Transverse colon (tissue), 4 donors: Measurements from ENCODE around the gene DDX42. TPM values are rescaled to one million over a fixed set of nuclear protein-coding genes. Genes with fewer than 3 reads are reported as not detected.

ENCODE experiments used
- DNase-seq: peaks from one replicate; pipeline ENCODE4 v3.0.0-alpha.2; 2019
- H3K27ac ChIP-seq, 4 donors: fragments of 200-600 bp; sonication (generic); 2 replicates each; pipeline ENCODE4 v1.5.1; 2016 to 2018; ENCODE audit warnings: inconsistent platforms in 4 of 4
- H3K27me3 ChIP-seq: fragments of 200-600 bp; sonication (generic); 2 replicates; pipeline ENCODE4 v1.5.1; 2017; ENCODE audit warnings: inconsistent platforms
- H3K36me3 ChIP-seq, 4 donors: fragments of 200-600 bp; sonication (generic); 2 replicates each; pipeline ENCODE4 v1.5.1; 2017 to 2019; ENCODE audit warnings: inconsistent platforms in 4 of 4
- H3K4me1 ChIP-seq, 4 donors: fragments of 200-600 bp; sonication (generic); 2 replicates each; pipeline ENCODE4 v1.5.1; 2017 to 2020; ENCODE audit warnings: inconsistent platforms in 4 of 4
- H3K4me3 ChIP-seq, 4 donors: fragments of 200-600 bp; sonication (generic); 1 replicate in 1 of 4; 2 replicates in 3 of 4; pipeline versions ENCODE4 v1.5.1 to v1.6.1; 2017 to 2019; ENCODE audit warnings: inconsistent platforms in 4 of 4
- H3K9me3 ChIP-seq, 2 donors: fragments of 200-600 bp; sonication (generic); 2 replicates each; pipeline ENCODE4 v1.5.1; 2017 to 2019; ENCODE audit warnings: inconsistent platforms in 2 of 2
- CTCF ChIP-seq, 5 experiments: fragments of 200-600 bp in 3 of 5; fragments of 450-650 bp in 2 of 5; sonication (generic) in 3 of 5; IDR thresholded peaks; 1 replicate in 2 of 5; 2 replicates in 3 of 5; pipeline ENCODE4 v1.5.1; 2016 to 2017; ENCODE audit warnings: antibody characterized with exemption in 5 of 5, inconsistent platforms in 3 of 5, mild to moderate bottlenecking in 2 of 5, moderate library complexity in 1 of 5
- EP300 ChIP-seq: sonication (generic); formaldehyde crosslinking; IDR thresholded peaks from one replicate; pipeline ENCODE4 v1.6.1; 2017; ENCODE audit warnings: antibody characterized with exemption, low read depth
- POLR2A ChIP-seq: fragments of 450-650 bp; IDR thresholded peaks from one replicate; pipeline ENCODE4 v1.6.1; 2016; ENCODE audit warnings: antibody characterized with exemption, mild to moderate bottlenecking, moderate library complexity
- POLR2AphosphoS5 ChIP-seq, 3 donors: sonication (generic); formaldehyde crosslinking; IDR thresholded peaks; one replicate each; pipeline ENCODE4 v1.6.1; 2016; ENCODE audit warnings: antibody characterized with exemption in 3 of 3
- WGBS, 2 donors: methylation state at CpG; one replicate each; pipeline ENCODE4 v1.1.5; 2018; ENCODE audit warnings: low coverage in 1 of 2; 5-methylcytosine and 5-hydroxymethylcytosine counted together
- in situ Hi-C, 4 donors: fragments of 200-750 bp; cut with MboI; loops; one replicate each; pipeline versions ENCODE4 v1.15.0 to v1.15.1; 2017; ENCODE audit warnings: low sequenced_read_pairs in 3 of 4, low pct_ligation_motif_present in 1 of 4, low pct_unique_long_range_greater_than_20kb in 1 of 4
- intact Hi-C: fragments of 100-400 bp; cut with DNase I; formaldehyde crosslinking; loops from one replicate; pipeline ENCODE4 v1.15.1; 2023; ENCODE audit warnings: low total_unique reads
- total RNA-seq, 4 donors: library from RNA; depleted of rRNA; stranded (reverse); fragments of >200 nt; gene quantifications; one replicate each; pipeline ENCODE4 v1.1.0, GENCODE V29; 2016

Gene DDX42
- total RNA-seq, 4 donors from 2014 or later: 71.8 to 129 (median 99.4) TPM

GRCh38 chr17:63819585-63820537, 45.9 kb downstream of the DDX42 start:
- Histone ChIP-seq H3K4me1 (no peaks in the 10 kb centered on the region), H3K4me3 (no peak overlapping the region), H3K9me3 (no peaks in the 10 kb centered on the region), H3K36me3 (peaks cover 0 to 87% (median 43%) of the 10 kb centered on the region in 4 donors), H3K27me3 (no peaks in the 10 kb centered on the region), H3K27ac (peak overlapping the region in 2 of 4 donors; percentile 11 to 14)
- 71 to 72% methylated on average over 5 to 21 of the region's 21 CpGs for WGBS, 2 donors
- TF ChIP-seq CTCF (IDR thresholded peaks at IDR 0.05) (no peak), POLR2A (no peak), POLR2AphosphoS5 (IDR thresholded peaks at IDR 0.05) (no peak), EP300 (no peak)
- in situ Hi-C loops: no loop called here
- no peak for DNase-seq
- intact Hi-C loops: no loop called here

- H3K36me3 ChIP-seq: peaks cover 0 to 81% (median 39%) of the 10 kb centered on the region in 4 donors
- intact Hi-C loops (no loop called here), in situ Hi-C loops (no loop called here)
- no peak for DNase-seq
- TF ChIP-seq CTCF (IDR thresholded peaks at IDR 0.05): no peak
- no peak for TF ChIP-seq POLR2A
- TF ChIP-seq EP300: no peak
- no peak for TF ChIP-seq POLR2AphosphoS5 (IDR thresholded peaks at IDR 0.05)
- no peaks in the 10 kb centered on the region for H3K27me3 ChIP-seq
- H3K9me3 ChIP-seq: no peaks in the 10 kb centered on the region
- no peak overlapping the region for H3K4me3 ChIP-seq
- no peak overlapping the region for H3K27ac ChIP-seq
- WGBS, 2 donors: 89% methylated on average over 5 to 10 of the region's 10 CpGs
- peaks cover 3 to 6% (median 4%) of the 10 kb centered on the region in 4 donors for H3K4me1 ChIP-seq
These were observed 47.1 kb downstream of the DDX42 start for GRCh38 chr17:63820963-63821561.

- H3K4me3 ChIP-seq: no peak overlapping the region
- 74 to 100% methylated on average over 1 to 6 of the region's 6 CpGs for WGBS, 2 donors
- H3K36me3 ChIP-seq: peaks cover 0 to 73% (median 35%) of the 10 kb centered on the region in 4 donors
- no peaks in the 10 kb centered on the region for H3K27me3 ChIP-seq
- in situ Hi-C loops (no loop called here), intact Hi-C loops (no loop called here)
- no peaks in the 10 kb centered on the region for H3K9me3 ChIP-seq
- peaks cover 6 to 10% (median 8%) of the 10 kb centered on the region in 4 donors for H3K4me1 ChIP-seq
- no peak overlapping the region for H3K27ac ChIP-seq
- DNase-seq: no peak
- TF ChIP-seq EP300: no peak
- no peak for TF ChIP-seq POLR2AphosphoS5 (IDR thresholded peaks at IDR 0.05)
- TF ChIP-seq CTCF (IDR thresholded peaks at IDR 0.05): no peak
- TF ChIP-seq POLR2A: no peak
These were observed 47.8 kb downstream of the DDX42 start for GRCh38 chr17:63821804-63822203.

GRCh38 chr17:63822537-63822936, 48.6 kb downstream of the DDX42 start:
- in situ Hi-C loops (no loop called here), intact Hi-C loops (no loop called here)
- H3K27ac ChIP-seq: no peak overlapping the region
- peaks cover 6 to 10% (median 8%) of the 10 kb centered on the region in 4 donors for H3K4me1 ChIP-seq
- peaks cover 0 to 67% (median 32%) of the 10 kb centered on the region in 4 donors for H3K36me3 ChIP-seq
- TF ChIP-seq CTCF (IDR thresholded peaks at IDR 0.05): no peak
- no peak for TF ChIP-seq POLR2AphosphoS5 (IDR thresholded peaks at IDR 0.05)
- no peak for TF ChIP-seq POLR2A
- TF ChIP-seq EP300: no peak
- no peak for DNase-seq
- H3K9me3 ChIP-seq: no peaks in the 10 kb centered on the region
- no peak overlapping the region for H3K4me3 ChIP-seq
- no peaks in the 10 kb centered on the region for H3K27me3 ChIP-seq
